Activated naive CD4-positive, alpha-beta T cell (primary cell): ENCODE measurements around the gene HSD17B13.
"Not testable (repeated sequence)": the region's sequence is repeated elsewhere in the genome, so short reads cannot be mapped to it uniquely, and the experiment has no call there.

ENCODE experiments used
- DNase-seq, 4 experiments: peaks; one replicate each; lab custom pipeline; 2025; lab: John Stamatoyannopoulos, UW

The HSD17B13 gene

GRCh38 chr4:87315000-87315399 is 7.7 kb downstream of the HSD17B13 start:
- not testable (repeated sequence) for DNase-seq

DNA sequence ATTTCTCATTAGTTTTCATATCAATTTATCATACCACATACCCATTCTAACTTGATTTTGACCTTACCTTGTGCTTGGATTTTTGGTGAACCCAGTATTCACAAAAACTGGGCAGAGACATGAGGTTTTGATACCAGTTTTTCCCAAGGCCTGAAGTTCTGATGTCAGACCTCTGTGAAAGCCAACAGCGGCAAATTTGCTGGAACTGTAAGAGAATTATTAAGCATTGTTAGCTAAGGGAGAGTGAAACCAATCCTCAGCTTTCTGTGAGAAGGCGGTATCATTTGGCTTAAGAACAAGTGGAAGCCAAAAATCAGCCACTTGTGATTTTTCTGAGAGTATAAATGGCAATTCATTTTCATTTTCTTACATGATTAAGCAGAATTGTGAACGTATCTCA is 8.9 kb downstream of the HSD17B13 start:
- no peak for DNase-seq

GRCh38 chr4:87311684-87312083 is 11.0 kb downstream of the HSD17B13 start:
- DNase-seq = no peak

- DNase-seq = no peak
Measured at GRCh38 chr4:87310691-87311335, 11.9 kb downstream of the HSD17B13 start.

DNA sequence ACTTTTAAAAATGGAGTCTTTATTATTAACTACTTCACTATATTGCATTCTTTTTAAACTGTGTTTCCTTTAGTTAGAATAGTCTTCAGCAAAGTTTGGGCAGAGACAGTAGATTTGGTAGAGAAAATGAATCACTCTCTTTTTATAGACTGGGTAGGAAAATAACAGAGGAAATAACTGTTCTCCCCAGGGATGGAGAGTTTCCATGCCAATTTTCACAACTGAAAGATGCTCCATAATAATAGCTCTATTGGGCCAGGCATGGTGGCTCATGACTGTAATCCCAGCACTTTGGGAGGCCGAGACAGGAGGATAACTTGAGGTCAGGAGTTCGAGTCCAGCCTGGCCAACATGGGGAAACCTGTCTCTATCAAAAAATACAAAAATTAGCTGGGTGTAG is 13.1 kb downstream of the HSD17B13 start:
- DNase-seq = no peak

GRCh38 chr4:87306056-87306455 is 16.6 kb downstream of the HSD17B13 start:
- no peak for DNase-seq

- no peak for DNase-seq
Measured at GRCh38 chr4:87305562-87305961, 17.1 kb downstream of the HSD17B13 start.

DNA sequence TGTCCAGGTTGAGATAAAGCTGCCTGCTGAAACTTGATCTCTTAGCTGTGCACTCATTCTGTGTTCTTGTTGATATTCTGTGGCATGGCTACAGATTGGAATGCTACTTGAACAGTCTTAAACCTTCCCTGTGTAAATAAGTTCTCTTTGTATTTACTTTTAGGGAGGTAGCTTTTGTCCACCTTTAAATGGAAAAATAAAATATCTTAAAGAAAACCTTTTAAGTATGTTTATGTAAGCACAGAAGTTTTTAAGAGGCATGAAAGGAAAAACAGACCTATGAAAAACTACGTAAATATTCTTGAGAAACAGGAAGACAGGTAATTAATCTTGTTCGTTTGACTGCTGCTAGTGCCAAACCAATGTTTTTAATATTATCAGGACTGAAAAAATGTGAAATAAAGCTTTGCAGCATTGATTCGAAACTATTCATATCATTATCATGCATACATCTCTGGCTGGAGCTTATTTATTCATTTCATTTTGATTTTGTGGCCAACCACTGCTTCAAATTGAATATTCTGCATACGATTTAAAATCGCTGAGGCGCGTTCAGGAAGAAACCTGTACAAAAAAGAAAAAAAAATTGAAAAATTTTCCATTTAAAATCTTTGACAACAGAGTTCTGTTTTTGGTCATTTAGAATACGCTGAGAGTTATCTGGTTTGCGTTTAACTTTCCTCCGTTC is 17.8 kb downstream of the HSD17B13 start:
- no peak for DNase-seq

- DNase-seq = no peak
Measured at GRCh38 chr4:87299898-87300297, 22.8 kb downstream of the HSD17B13 start.

DNA sequence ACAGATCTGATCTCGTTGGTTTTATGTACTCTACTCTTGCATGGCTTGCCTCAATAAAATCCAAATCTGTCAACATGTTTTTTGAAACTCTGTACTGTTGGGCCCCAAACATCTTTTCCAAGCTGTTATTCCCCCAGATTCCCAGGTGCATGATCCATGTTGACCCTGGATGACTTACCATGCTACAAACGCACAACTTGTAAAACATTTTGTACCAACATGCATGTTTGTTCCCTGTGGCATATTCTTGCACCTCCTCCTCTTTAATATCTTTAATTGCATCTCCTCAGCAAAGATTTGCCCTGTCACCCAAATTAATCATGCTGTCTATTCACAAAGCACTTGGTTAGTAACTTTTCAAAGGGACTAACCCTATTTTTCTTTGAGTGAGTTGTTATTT is 24.3 kb downstream of the HSD17B13 start:
- DNase-seq = no peak

DNA sequence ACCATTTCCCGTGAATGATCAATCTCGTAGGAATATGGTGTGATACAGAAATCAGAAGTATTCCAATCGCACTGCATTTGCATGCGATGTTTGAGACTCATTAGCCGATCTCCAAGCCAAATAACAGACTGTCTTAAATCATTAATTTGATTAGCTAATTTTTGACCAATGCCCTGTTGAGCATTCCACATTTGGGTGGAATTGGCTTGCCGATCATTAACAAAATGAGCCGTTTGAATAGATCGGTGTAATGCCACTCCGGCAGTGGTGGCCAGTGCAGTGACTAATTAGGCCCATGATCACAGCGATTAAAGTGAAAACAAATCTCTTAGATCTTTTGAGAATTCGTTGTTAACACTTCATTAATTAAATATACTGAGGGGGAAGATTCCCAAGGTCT is 27.8 kb downstream of the HSD17B13 start:
- not testable (repeated sequence) for DNase-seq

- not testable (repeated sequence) for DNase-seq
Measured at GRCh38 chr4:87293889-87294288, 28.8 kb downstream of the HSD17B13 start.

DNA sequence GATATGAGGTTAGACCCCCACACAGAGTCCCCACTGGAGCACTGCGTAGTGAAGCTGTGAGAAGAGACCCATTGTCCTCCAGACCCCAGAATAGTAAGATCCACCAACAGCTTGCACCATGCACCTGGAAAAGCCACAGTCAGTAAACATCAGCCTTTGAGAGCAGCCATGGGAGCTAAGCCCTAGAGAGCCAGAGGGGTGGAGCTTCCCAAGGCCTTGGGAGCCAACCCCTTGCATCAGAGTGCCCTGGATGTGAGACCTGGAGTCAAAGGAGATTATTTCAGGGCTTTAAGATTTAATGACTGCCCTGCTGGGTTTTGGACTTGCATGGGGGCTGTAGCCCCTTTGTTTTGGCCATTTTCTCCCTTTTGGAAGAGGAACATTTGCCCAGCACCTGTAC is 35.7 kb downstream of the HSD17B13 start:
- DNase-seq = no peak

GRCh38 chr4:87284268-87284667 is 38.4 kb downstream of the HSD17B13 start:
- DNase-seq = not testable (repeated sequence)

DNA sequence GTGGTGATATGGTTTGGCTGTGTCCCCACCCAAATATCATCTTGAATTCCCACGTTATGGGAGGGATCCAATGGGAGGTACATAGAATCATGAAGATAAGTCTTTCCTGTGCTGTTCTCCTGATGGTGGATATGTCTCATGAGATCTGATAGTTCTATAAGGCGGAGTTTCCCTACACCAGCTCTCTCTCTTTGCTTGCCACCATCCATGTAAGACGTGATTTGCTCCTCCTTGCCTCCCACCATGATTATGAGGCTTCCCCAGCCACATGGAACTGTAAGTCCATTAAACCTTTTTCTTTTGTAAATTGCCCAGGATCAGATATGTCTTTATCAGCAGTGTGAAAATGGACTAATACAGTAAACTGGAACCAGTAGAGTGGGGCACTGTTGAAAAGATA is 39.5 kb downstream of the HSD17B13 start:
- DNase-seq = no peak

DNA sequence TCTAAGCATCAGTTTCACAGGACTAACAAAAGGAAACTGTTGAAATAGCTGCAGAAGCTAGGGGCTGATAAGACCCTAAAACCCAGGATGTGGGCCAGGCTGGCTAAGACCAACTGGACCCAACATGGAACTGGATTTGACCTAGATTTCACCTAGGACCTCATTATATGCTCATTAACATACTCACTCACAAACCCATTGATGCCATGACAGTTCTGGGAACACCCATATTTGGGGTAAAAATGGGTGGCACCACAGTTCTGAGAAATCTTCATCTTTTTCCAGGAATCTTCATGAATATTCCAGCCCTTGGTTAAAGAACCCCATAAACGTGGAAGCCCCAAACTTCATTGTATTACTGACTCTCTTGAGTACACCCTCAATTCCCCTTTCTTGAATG is 41.1 kb downstream of the HSD17B13 start:
- no peak for DNase-seq

GRCh38 chr4:87278335-87278794 is 44.3 kb downstream of the HSD17B13 start:
- DNase-seq = no peak

DNA sequence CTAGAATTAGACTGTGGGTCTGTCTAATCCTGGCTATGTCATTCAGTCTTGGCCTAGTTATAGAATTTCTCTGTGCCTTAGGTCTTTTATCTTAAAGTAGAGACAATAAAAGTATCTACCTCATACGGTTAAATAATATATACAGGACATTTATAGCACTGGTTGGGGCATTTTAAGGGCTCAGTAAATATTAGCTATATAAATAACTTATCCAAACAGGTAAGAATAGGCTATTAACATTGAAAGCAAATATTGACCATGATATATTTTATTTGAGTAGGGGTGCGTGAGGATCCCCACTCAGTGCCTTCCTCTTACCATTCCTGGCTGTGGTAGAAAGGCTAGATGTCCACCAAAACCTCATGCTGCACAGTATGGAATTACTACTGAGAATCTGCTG is 47.4 kb downstream of the HSD17B13 start:
- DNase-seq = no peak

DNA sequence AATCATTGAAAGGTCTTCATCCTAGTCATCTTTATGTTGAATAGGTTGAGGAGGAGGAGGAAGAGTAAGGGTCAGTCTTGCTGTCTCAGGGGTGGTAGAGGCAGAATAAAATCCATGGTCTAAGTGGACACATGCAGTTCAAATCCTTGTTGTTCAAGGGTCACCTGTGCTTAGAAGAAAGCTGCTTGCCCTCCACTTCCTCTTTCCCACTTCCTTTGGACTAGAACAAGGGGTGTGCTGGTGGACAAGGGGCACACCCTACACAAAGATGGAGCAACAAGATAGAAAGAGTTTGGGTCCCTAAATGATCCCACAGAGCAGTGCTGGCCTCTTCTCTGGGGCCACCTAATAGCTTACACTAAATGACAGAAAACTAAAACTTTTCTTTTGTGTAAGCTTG is 47.9 kb downstream of the HSD17B13 start:
- DNase-seq = no peak

DNA sequence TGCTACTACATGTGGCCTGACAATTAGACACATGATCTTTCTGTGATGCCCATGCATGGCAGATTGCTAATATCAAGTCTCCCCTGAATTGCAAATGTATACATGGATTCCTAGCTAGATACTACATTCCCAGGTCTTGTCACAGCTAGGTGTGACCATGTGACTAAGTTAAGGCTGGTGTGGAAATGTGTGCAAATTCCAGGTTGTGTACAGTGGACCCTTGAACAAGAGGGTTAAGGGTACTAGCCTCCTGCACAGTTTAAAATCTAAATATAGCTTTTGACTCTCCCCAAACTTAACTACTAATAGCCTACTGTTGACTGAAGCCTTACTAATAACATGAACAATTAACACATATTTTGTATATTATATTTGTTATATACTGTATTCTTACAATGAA is 48.4 kb downstream of the HSD17B13 start:
- DNase-seq = no peak

GRCh38 chr4:87270825-87271224 is 51.9 kb downstream of the HSD17B13 start:
- DNase-seq = no peak

- DNase-seq = no peak
Measured at GRCh38 chr4:87270144-87270543, 52.5 kb downstream of the HSD17B13 start.

GRCh38 chr4:87268411-87268810 is 54.3 kb downstream of the HSD17B13 start:
- no peak for DNase-seq

GRCh38 chr4:87266986-87267385 is 55.7 kb downstream of the HSD17B13 start:
- DNase-seq = no peak
